Naive thymus-derived CD4-positive, alpha-beta T cell (primary cell): ENCODE data around the gene ASPSCR1. TPM values are rescaled to one million over a fixed set of nuclear protein-coding genes. Genes with fewer than 3 reads are reported as not detected.
A peak's percentile ranks its signal among the peaks of the same experiment; 100 is the strongest.

Experiments used
- ATAC-seq: fragments of 150-1000 bp; cut with Tn5 transposase; 2 replicates; pipeline ENCODE4 v1.10.0; 2021; ENCODE audit warnings: mild to moderate bottlenecking, moderate library complexity
- CTCF ChIA-PET: fragments of 350-600 bp; sonication (Branson Sonifier 250); formaldehyde crosslinking; loops from one replicate; lab custom pipeline; 2021; ENCODE audit warnings: antibody characterized with exemption; lab: Charles Lee
- POLR2A ChIA-PET: fragments of 350-600 bp; sonication (Branson Sonifier 250); formaldehyde crosslinking; loops from one replicate; lab custom pipeline; 2021; ENCODE audit warnings: antibody characterized with exemption, inconsistent platforms; lab: Charles Lee
- DNase-seq, 9 donors: peaks; one replicate each; pipeline versions ENCODE4 v3.0.0 to v3.0.0-alpha.2; 2020 to 2022; ENCODE audit warnings: mixed read lengths in 1 of 9
- H3K27ac ChIP-seq: one replicate; pipeline ENCODE4 v1.7.0; 2013; ENCODE audit warnings: mild to moderate bottlenecking, low read depth, low read length, moderate library complexity
- H3K27me3 ChIP-seq, 2 donors: one replicate each; pipeline ENCODE4 v1.7.0; 2013; ENCODE audit warnings: low read length in 2 of 2, mild to moderate bottlenecking in 2 of 2, moderate library complexity in 2 of 2; ENCODE audit not compliant: control insufficient read depth in 2 of 2, insufficient read depth in 2 of 2
- H3K36me3 ChIP-seq, 3 experiments: 1 replicate in 2 of 3; 2 replicates in 1 of 3; pipeline ENCODE4 v1.7.0; 2013; ENCODE audit warnings: low read length in 3 of 3, mild to moderate bottlenecking in 3 of 3, moderate library complexity in 1 of 3; ENCODE audit not compliant: insufficient read depth in 3 of 3, control insufficient read depth in 2 of 3
- H3K4me1 ChIP-seq, 2 donors: one replicate each; pipeline ENCODE4 v1.7.0; 2013; ENCODE audit warnings: low read length in 2 of 2, mild to moderate bottlenecking in 2 of 2, moderate library complexity in 1 of 2; ENCODE audit not compliant: control insufficient read depth in 2 of 2, insufficient read depth in 2 of 2
- H3K4me3 ChIP-seq: 2 replicates; pipeline ENCODE4 v1.7.0; 2013; ENCODE audit warnings: mild to moderate bottlenecking, low read length
- H3K9me3 ChIP-seq, 3 experiments: 1 replicate in 2 of 3; 2 replicates in 1 of 3; pipeline ENCODE4 v1.7.0; 2013; ENCODE audit warnings: low read length in 3 of 3; ENCODE audit not compliant: control insufficient read depth in 2 of 3
- H3K27ac Mint-ChIP-seq, 9 donors: one replicate each; pipeline ENCODE4 v1.8.0; 2020 to 2022; ENCODE audit warnings: mixed read lengths in 9 of 9, mild to moderate bottlenecking in 8 of 9, moderate library complexity in 5 of 9, inconsistent platforms in 2 of 9
- H3K27me3 Mint-ChIP-seq, 5 donors: one replicate each; pipeline ENCODE4 v1.8.0; 2021 to 2022; ENCODE audit warnings: mixed read lengths in 5 of 5, mild to moderate bottlenecking in 1 of 5
- H3K36me3 Mint-ChIP-seq, 5 donors: one replicate each; pipeline ENCODE4 v1.8.0; 2020 to 2022; ENCODE audit warnings: mixed read lengths in 5 of 5, mild to moderate bottlenecking in 3 of 5, inconsistent platforms in 1 of 5
- H3K4me1 Mint-ChIP-seq, 7 donors: one replicate each; pipeline ENCODE4 v1.8.0; 2020 to 2022; ENCODE audit warnings: mixed read lengths in 7 of 7, mild to moderate bottlenecking in 3 of 7, inconsistent platforms in 1 of 7
- H3K4me3 Mint-ChIP-seq, 10 donors: one replicate each; pipeline ENCODE4 v1.8.0; 2020 to 2022; ENCODE audit warnings: mild to moderate bottlenecking in 10 of 10, mixed read lengths in 10 of 10, moderate library complexity in 6 of 10, inconsistent platforms in 2 of 10
- H3K9me3 Mint-ChIP-seq, 11 donors: one replicate each; pipeline ENCODE4 v1.8.0; 2020 to 2022; ENCODE audit warnings: mixed read lengths in 11 of 11, mild to moderate bottlenecking in 4 of 11, inconsistent platforms in 1 of 11, moderate library complexity in 1 of 11
- intact Hi-C, 2 donors: fragments of 100-400 bp; cut with micrococcal nuclease; formaldehyde crosslinking; loops; one replicate each; pipeline ENCODE4 v1.15.1; 2023
- polyA plus RNA-seq, 2 donors: library from polyadenylated mRNA; unstranded; fragments of 300-500 nt; fragmentation: Illumina TruSeq; gene quantifications; one replicate each; pipeline ENCODE4 v1.2.3, GENCODE V29; 2021
- total RNA-seq, 6 experiments: library from RNA in 5 of 6; stranded (reverse) in 5 of 6; gene quantifications; 1 replicate in 5 of 6; 2 replicates in 1 of 6; pipeline ENCODE4 v1.2.3 and lab custom pipeline; 2021 to 2026

Gene ASPSCR1
- total and polyA plus RNA-seq, 7 experiments from 2014 or later = 24.2 to 46.7 (median 38.0) TPM

DNA sequence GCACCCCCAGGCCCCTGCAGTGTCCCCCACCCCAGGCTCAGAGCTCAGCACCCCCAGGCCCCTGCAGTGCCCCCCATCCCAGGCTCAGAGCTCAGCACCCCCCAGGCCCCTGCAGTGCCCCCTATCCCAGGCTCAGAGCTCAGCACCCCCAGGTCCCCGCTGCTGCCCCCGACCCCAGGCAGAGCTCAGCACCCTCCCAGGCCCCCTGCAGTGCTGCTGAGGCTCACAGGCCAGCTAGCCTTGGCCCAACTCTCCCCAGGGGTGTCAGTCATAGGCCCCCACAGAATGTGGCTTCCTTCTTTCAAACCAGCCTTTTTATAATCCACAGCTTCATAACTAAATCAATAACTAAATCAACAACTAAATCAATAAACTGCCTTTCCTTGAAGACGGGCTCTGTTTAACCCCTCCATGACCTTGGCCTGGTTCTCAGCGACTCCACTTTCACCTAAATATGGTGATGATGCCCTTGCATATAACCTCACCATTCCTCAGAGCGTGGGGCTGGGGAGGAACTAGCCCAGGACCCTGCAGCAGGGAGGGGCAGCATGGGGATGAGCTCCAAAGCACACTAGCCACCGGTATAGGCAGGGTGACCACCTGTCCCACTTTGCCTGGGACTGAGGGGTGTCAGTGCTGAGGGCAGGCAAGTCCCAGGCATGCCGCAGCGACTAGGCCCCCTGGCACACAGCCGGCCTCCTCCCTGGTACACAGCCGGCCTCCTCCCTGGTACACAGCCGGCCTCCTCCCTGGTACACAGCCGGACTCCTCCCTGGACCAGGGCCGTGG is 21.5 kb upstream of the ASPSCR1 start:
- Histone ChIP-seq H3K36me3 (no peaks in the 10 kb centered on the region), H3K27me3 (peaks cover 5 to 8% of the 10 kb centered on the region in 2 donors), H3K4me1 (peaks cover 0 to 4% of the 10 kb centered on the region in 2 donors), H3K27ac (no peak overlapping the region), H3K4me3 (no peak overlapping the region), H3K9me3 (no peaks in the 10 kb centered on the region)
- DNase-seq (no peak), ATAC-seq (no peak)
- intact Hi-C loops = no loop called here
- ChIA-PET CTCF (interaction anchor here (0.6 to 0.9 kb wide), 2 partner anchors 12 to 793 kb away, joined by 3 read pairs; no protein-coding TSS in a partner anchor), POLR2A (interaction anchor here (0.9 kb wide), 1 partner anchor 11 kb away, joined by 3 read pairs; no protein-coding TSS in a partner anchor)
- Mint-ChIP-seq H3K4me1 (peaks cover 0 to 9% (median 4%) of the 10 kb centered on the region in 7 donors), H3K27me3 (peaks cover 0 to 22% (median 9%) of the 10 kb centered on the region in 5 donors), H3K27ac (peak overlapping the region in 1 of 9 donors; percentile 36), H3K4me3 (no peak overlapping the region), H3K36me3 (no peaks in the 10 kb centered on the region), H3K9me3 (no peaks in the 10 kb centered on the region)

DNA sequence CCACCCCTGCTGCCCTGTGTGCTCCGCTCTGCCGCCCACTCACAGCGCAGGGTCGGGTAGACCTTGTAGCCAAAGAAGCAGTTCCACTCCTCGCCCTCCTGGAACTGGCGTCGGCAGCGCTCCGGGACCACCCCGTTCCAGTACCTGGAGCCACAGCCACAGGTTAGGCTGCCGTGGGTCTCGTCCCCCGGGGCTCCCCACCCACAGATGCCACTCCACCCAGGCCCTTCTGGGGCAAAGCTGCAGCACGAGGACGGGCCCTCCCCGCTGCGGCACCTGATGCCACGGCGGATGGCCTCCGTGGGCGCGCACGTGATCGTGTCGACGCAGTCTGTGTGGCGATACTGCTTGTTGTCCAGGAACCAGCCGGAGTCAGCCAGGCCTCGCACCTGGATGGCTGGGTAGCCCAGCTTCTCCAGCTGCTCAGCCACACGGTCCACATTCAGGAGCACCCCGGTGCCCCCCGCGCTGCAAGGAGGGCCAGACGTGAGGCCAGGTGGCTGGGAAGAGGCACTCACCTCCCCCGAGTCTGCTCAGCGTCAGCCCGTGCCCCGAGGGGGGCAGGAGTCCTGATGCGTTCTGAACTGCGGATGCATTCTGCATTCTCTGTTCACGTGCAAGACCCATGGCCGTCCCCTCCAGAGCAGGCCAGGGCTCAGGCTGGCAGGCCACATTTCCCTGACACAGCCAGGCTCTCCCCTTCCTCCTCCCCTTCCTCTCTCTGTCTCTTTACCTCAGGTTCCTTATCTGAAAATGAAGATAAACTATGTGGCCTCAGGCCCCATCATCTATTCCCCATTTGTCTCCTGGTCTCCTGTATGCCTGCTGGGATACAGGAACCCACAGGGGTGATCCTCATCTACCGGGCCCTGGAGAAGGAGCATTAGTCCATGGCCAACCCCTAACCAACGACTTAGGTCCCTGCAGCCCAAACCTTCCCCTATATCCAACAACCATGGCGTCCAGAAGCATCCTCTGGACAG is 20.5 kb upstream of the ASPSCR1 start:
- H3K4me3 ChIP-seq = no peak overlapping the region
- Mint-ChIP-seq H3K4me3 (peak overlapping the region in 2 of 10 donors; percentile 21 to 45), H3K27me3 (peaks cover 0 to 17% (median 9%) of the 10 kb centered on the region in 5 donors), H3K9me3 (no peaks in the 10 kb centered on the region), H3K36me3 (no peaks in the 10 kb centered on the region), H3K27ac (peak overlapping the region in 1 of 9 donors; percentile 62), H3K4me1 (peaks cover 0 to 7% (median 1%) of the 10 kb centered on the region in 7 donors)
- DNase-seq = no peak
- no peak overlapping the region for H3K27ac ChIP-seq
- peaks cover 0 to 4% of the 10 kb centered on the region in 2 donors for H3K4me1 ChIP-seq
- no peaks in the 10 kb centered on the region for H3K36me3 ChIP-seq
- ATAC-seq = no peak
- intact Hi-C loops = no loop called here
- POLR2A ChIA-PET = no interaction called here
- no peaks in the 10 kb centered on the region for H3K9me3 ChIP-seq
- peaks cover 5 to 8% of the 10 kb centered on the region in 2 donors for H3K27me3 ChIP-seq
- CTCF ChIA-PET = no interaction called here

DNA sequence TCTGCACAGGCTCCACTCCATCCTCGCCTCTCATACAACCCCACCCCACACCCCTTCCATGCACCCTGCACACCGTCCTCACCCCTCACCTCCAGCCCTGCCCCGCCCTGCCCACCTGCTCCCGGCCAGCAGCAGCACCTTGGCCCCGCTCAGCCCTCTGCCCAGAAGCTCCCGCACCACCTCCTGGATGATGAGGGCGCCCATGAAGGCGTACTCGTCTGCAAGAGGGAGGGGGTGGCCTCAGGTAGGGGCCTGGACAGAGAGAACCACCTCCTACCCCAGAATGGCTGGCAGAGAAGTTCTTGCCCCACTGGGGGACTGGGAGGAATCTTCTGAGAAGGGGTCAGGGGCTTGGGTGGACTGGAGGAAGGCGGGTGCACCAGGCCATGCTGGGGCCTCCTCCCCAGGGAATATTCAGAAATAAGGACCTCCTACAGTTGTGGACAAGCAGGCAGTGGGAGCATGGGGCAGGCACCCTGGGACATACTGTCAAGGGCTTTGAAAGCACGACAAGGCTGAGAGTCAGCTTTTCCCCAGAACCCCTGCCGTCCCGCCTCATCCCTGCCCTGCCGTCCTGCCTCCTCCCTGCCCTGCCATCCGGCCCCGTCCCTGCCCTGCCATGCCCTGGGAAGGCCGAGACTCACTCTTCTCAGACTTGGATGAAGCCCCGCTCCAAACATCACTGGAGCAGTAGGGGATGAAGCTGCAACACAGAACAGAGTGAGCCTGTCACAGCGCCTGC is 19.6 kb upstream of the ASPSCR1 start:
- Histone ChIP-seq H3K4me1 (no peaks in the 10 kb centered on the region), H3K27ac (no peak overlapping the region), H3K27me3 (peaks cover 5 to 8% of the 10 kb centered on the region in 2 donors), H3K9me3 (no peaks in the 10 kb centered on the region), H3K4me3 (no peak overlapping the region), H3K36me3 (no peaks in the 10 kb centered on the region)
- ATAC-seq = no peak
- Mint-ChIP-seq H3K27me3 (peaks cover 0 to 24% (median 12%) of the 10 kb centered on the region in 5 donors), H3K4me1 (peaks cover 0 to 5% (median 0%) of the 10 kb centered on the region in 7 donors), H3K4me3 (peak overlapping the region in 6 of 10 donors; percentile 32 to 82 (median 51)), H3K27ac (peak overlapping the region in 1 of 9 donors; percentile 29), H3K9me3 (no peaks in the 10 kb centered on the region), H3K36me3 (no peaks in the 10 kb centered on the region)
- intact Hi-C loops = no loop called here
- POLR2A ChIA-PET = no interaction called here
- DNase-seq = no peak
- CTCF ChIA-PET = no interaction called here

DNA sequence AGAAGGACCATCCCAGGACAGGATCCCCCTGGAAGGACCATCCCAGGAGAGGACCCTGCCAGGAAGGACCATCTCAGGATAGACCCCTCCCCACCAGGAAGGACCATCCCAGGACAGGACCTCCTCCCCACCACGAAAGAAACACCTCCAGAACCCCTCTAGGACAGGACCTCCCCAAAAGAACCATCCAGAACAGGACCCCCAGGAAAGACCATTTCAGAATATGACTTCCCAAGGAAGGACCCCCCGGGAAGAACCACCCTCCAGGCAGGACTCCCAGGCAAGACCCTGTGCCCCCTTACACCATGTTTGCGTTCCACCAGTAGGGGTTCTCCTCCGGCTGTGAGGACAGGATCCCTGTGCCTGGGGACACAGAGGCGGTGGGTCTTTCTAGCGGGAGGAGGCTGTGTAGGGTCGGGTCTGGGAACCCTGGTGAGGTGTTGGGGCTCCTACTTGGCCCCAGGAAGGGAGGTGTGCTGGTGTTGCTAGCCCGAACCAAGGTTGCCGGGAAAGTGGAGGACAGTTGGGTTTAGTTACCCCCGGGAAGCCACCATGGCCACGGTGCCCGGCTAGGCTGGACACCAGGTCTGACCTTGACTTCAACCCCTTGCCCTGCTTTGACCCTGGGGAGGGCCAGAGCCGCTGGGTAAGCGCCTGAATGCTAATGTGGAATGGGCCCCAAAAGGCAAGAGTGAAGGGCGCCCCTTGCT is 18.6 kb upstream of the ASPSCR1 start:
- Histone ChIP-seq H3K27ac (no peak overlapping the region), H3K4me1 (peaks cover 0 to 5% of the 10 kb centered on the region in 2 donors), H3K9me3 (no peaks in the 10 kb centered on the region), H3K4me3 (no peak overlapping the region), H3K36me3 (no peaks in the 10 kb centered on the region), H3K27me3 (peaks cover 5 to 8% of the 10 kb centered on the region in 2 donors)
- intact Hi-C loops = loop anchor here (1.0 kb wide), 2 partner anchors 63 to 196 kb away; no protein-coding TSS in a partner anchor
- no peak for DNase-seq
- H3K36me3 Mint-ChIP-seq = no peaks in the 10 kb centered on the region
- ChIA-PET POLR2A (interaction anchor here (0.8 to 4.4 kb wide), 5 partner anchors 54 to 491 kb away, joined by 3 to 29 read pairs (median 4); partner anchors contain the start of genes CENPX, DCXR and LRRC45), CTCF (interaction anchor here (0.6 to 5.7 kb wide), 22 partner anchors 8 to 573 kb away, joined by 3 to 122 read pairs (median 4); partner anchors contain the start of genes CENPX, DCXR and LRRC45)
- H3K4me1 Mint-ChIP-seq = peaks cover 0 to 5% (median 0%) of the 10 kb centered on the region in 7 donors
- peaks cover 0 to 33% (median 12%) of the 10 kb centered on the region in 5 donors for H3K27me3 Mint-ChIP-seq
- H3K4me3 Mint-ChIP-seq = peak overlapping the region; percentile 27 to 82 (median 53)
- ATAC-seq = no peak
- no peaks in the 10 kb centered on the region for H3K9me3 Mint-ChIP-seq
- no peak overlapping the region for H3K27ac Mint-ChIP-seq

DNA sequence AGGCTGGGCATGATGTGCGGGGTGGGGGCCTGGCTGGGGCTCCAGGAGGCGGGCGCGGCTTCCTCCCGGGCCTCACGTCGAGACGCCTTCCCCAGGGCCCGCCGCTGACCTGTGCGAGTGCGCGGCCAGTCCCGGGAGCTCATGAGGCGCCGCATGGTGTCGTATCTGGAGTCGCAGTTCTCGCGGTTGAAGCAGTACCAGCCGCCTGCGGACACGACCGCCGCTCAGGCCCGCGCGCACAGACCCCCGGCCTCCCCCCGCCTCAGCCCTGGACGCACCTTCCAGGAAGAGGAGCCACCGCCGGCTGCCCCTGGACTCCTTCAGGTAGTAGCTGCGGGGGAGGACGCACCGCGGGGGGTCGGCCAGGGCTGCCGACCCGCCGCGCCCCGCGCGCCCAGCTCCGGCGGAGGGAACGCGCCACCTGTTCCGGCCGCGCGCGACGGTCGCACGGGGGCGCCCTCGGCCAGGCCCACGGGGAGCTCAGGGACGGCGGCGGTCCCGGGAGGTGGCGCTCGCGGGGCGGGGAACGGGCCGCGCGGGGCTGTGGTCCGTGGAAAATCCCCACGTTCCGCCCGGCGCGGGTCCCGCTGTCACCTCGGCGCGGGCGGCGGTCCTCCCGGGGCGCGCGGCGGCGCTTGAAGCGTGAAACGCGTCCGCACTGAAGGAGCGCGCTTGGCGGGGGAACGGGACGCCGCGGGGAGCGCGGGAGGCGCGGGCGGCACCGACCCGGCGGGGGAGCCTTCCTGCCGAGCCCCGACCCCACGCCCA is 17.9 kb upstream of the ASPSCR1 start:
- DNase-seq (peak; percentile 73 to 94 (median 84)), ATAC-seq (peak; percentile 97)
- intact Hi-C loops = loop anchor here (1.0 to 2.0 kb wide), 3 partner anchors 17 to 195 kb away; partner anchors contain the start of gene ASPSCR1 (in 1 of the 2)
- ChIA-PET POLR2A (interaction anchor here (0.8 to 4.4 kb wide), 6 partner anchors 53 to 490 kb away, joined by 3 to 29 read pairs (median 4); partner anchors contain the start of genes ANAPC11, CENPX, DCXR and LRRC45), CTCF (interaction anchor here (0.6 to 5.7 kb wide), 22 partner anchors 8 to 572 kb away, joined by 3 to 122 read pairs (median 4); partner anchors contain the start of genes CENPX, DCXR and LRRC45)
- no peak overlapping the region for H3K27ac ChIP-seq
- peaks cover 0 to 41% (median 12%) of the 10 kb centered on the region in 5 donors for H3K27me3 Mint-ChIP-seq
- H3K36me3 ChIP-seq = no peaks in the 10 kb centered on the region
- H3K4me1 ChIP-seq = peaks cover 0 to 10% of the 10 kb centered on the region in 2 donors
- no peaks in the 10 kb centered on the region for H3K9me3 ChIP-seq
- H3K4me3 Mint-ChIP-seq = peak overlapping the region in 7 of 10 donors; percentile 43 to 82 (median 57)
- no peaks in the 10 kb centered on the region for H3K36me3 Mint-ChIP-seq
- no peak overlapping the region for H3K27ac Mint-ChIP-seq
- H3K9me3 Mint-ChIP-seq = no peaks in the 10 kb centered on the region
- no peak overlapping the region for H3K4me3 ChIP-seq
- peaks cover 8% of the 10 kb centered on the region in 2 donors for H3K27me3 ChIP-seq
- peaks cover 0 to 8% (median 2%) of the 10 kb centered on the region in 7 donors for H3K4me1 Mint-ChIP-seq
